HEK293 (cell line): ENCODE measurements around the gene ACP3.

Experiments used
- CTCF ChIA-PET: fragments of 350-600 bp; formaldehyde crosslinking; extraction: SDS; loops from one replicate; lab custom pipeline; 2021; ENCODE audit warnings: antibody characterized with exemption; lab: Yijun Ruan, JAX
- POLR2A ChIA-PET: fragments of 300-600 bp; formaldehyde crosslinking; extraction: SDS; loops from one replicate; lab custom pipeline; 2020; ENCODE audit warnings: antibody characterized with exemption, inconsistent platforms; lab: Yijun Ruan, JAX
- H3K27ac ChIP-seq: fragments of 200-500 bp; sonication (Bioruptor generic); 2 replicates; pipeline ENCODE4 v1.5.1; 2014; ENCODE audit warnings: low read depth, low read length, control low read depth, inconsistent platforms; ENCODE audit errors: extremely low read depth
- H3K36me3 ChIP-seq, 2 experiments: fragments of 200-500 bp in 1 of 2; sonication (Bioruptor generic) in 1 of 2; 1 replicate in 1 of 2; 2 replicates in 1 of 2; pipeline ENCODE4 v1.5.1; 2014 to 2017; ENCODE audit warnings: inconsistent platforms in 2 of 2, low read length in 2 of 2; ENCODE audit not compliant: control insufficient read depth in 2 of 2, insufficient read depth in 1 of 2
- H3K4me1 ChIP-seq: fragments of 200-500 bp; sonication (Bioruptor generic); 2 replicates; pipeline ENCODE4 v1.5.1; 2014; ENCODE audit warnings: mild to moderate bottlenecking, low read length, inconsistent platforms; ENCODE audit not compliant: control insufficient read depth, insufficient read depth
- H3K4me3 ChIP-seq: 2 replicates; pipeline ENCODE4 v1.5.1; 2011; ENCODE audit warnings: low read depth, mild to moderate bottlenecking, control low read depth, low read length, moderate library complexity
- H3K9me3 ChIP-seq: fragments of 200-500 bp; sonication (Bioruptor generic); 2 replicates; pipeline ENCODE4 v1.5.1; 2014; ENCODE audit warnings: low read depth, low read length, inconsistent platforms; ENCODE audit not compliant: control insufficient read depth, insufficient read depth
- FEZF1 ChIP-seq: fragments of 450-650 bp; formaldehyde crosslinking; IDR thresholded peaks from 2 replicates; pipeline ENCODE4 v1.5.1; 2016; ENCODE audit warnings: missing biosample characterization, missing genetic modification characterization
- GLI2 ChIP-seq: fragments of 450-650 bp; formaldehyde crosslinking; IDR thresholded peaks from 2 replicates; pipeline ENCODE4; 2017; ENCODE audit warnings: missing biosample characterization, missing genetic modification characterization, low read depth, borderline replicate concordance
- HOXD13 ChIP-seq: sonication (generic); formaldehyde crosslinking; IDR thresholded peaks from 2 replicates; pipeline ENCODE4 v1.8.0; 2022; ENCODE audit warnings: missing genetic modification reagents, borderline replicate concordance
- ZBTB1 ChIP-seq: fragments of 450-650 bp; formaldehyde crosslinking; IDR thresholded peaks from 2 replicates; pipeline ENCODE4 v1.5.1; 2016; ENCODE audit warnings: missing biosample characterization, missing genetic modification characterization
- ZBTB6 ChIP-seq: fragments of 450-650 bp; formaldehyde crosslinking; IDR thresholded peaks from 2 replicates; pipeline ENCODE4 v1.5.1; 2017; ENCODE audit warnings: missing biosample characterization, missing genetic modification characterization
- ZFHX2 ChIP-seq: fragments of 450-650 bp; formaldehyde crosslinking; conservative IDR thresholded peaks from 2 replicates; pipeline ENCODE4 v1.5.1; 2016; ENCODE audit warnings: missing biosample characterization, missing genetic modification characterization
- ZIC2 ChIP-seq: fragments of 450-650 bp; formaldehyde crosslinking; IDR thresholded peaks from 2 replicates; pipeline ENCODE4 v1.5.1; 2016; ENCODE audit warnings: missing biosample characterization, missing genetic modification characterization
- ZNF121 ChIP-seq: fragments of 450-650 bp; formaldehyde crosslinking; IDR thresholded peaks from 2 replicates; pipeline ENCODE4 v1.5.1; 2016; ENCODE audit warnings: missing biosample characterization, missing genetic modification characterization
- ZNF16 ChIP-seq: fragments of 450-650 bp; formaldehyde crosslinking; IDR thresholded peaks from 2 replicates; pipeline ENCODE4 v1.5.1; 2016; ENCODE audit warnings: low read depth, missing biosample characterization, missing genetic modification characterization
- ZNF175 ChIP-seq: fragments of 450-650 bp; formaldehyde crosslinking; IDR thresholded peaks from 2 replicates; pipeline ENCODE4 v1.5.1; 2016; ENCODE audit warnings: missing biosample characterization, missing genetic modification characterization
- ZNF24 ChIP-seq: fragments of 450-650 bp; formaldehyde crosslinking; IDR thresholded peaks from 2 replicates; pipeline ENCODE4 v1.5.1; 2016; ENCODE audit warnings: missing biosample characterization, missing genetic modification characterization
- ZNF266 ChIP-seq: fragments of 450-650 bp; formaldehyde crosslinking; IDR thresholded peaks from 2 replicates; pipeline ENCODE4 v1.5.1; 2016; ENCODE audit warnings: missing biosample characterization, missing genetic modification characterization, low read depth
- ZNF302 ChIP-seq: fragments of 450-650 bp; formaldehyde crosslinking; IDR thresholded peaks from 2 replicates; pipeline ENCODE4 v1.5.1; 2016; ENCODE audit warnings: missing biosample characterization, missing genetic modification characterization, low read depth
- ZNF335 ChIP-seq: fragments of 450-650 bp; formaldehyde crosslinking; conservative IDR thresholded peaks from 2 replicates; pipeline ENCODE4 v1.5.1; 2016; ENCODE audit warnings: missing biosample characterization, missing genetic modification characterization
- ZNF37A ChIP-seq: fragments of 450-650 bp; IDR thresholded peaks from 2 replicates; pipeline ENCODE4 v1.5.1; 2018; ENCODE audit warnings: missing biosample characterization, missing genetic modification characterization
- ZNF423 ChIP-seq: fragments of 450-650 bp; formaldehyde crosslinking; IDR thresholded peaks from 2 replicates; pipeline ENCODE4 v1.5.1; 2016; ENCODE audit warnings: missing biosample characterization, missing genetic modification characterization
- ZNF501 ChIP-seq: fragments of 450-650 bp; formaldehyde crosslinking; IDR thresholded peaks from 2 replicates; pipeline ENCODE4 v1.5.1; 2016; ENCODE audit warnings: missing biosample characterization, missing genetic modification characterization
- ZNF560 ChIP-seq: fragments of 450-650 bp; formaldehyde crosslinking; IDR thresholded peaks from 2 replicates; pipeline ENCODE4 v1.5.1; 2017; ENCODE audit warnings: missing biosample characterization, missing genetic modification characterization, borderline replicate concordance
- ZNF561 ChIP-seq: fragments of 450-650 bp; IDR thresholded peaks from 2 replicates; pipeline ENCODE4 v1.5.1; 2018; ENCODE audit warnings: missing biosample characterization, missing genetic modification characterization, borderline replicate concordance
- ZNF621 ChIP-seq: fragments of 450-650 bp; formaldehyde crosslinking; IDR thresholded peaks from 2 replicates; pipeline ENCODE4 v1.5.1; 2017; ENCODE audit warnings: missing biosample characterization, missing genetic modification characterization
- ZNF76 ChIP-seq: fragments of 450-650 bp; formaldehyde crosslinking; IDR thresholded peaks from 2 replicates; pipeline ENCODE4; 2016; ENCODE audit warnings: low read depth, missing biosample characterization, missing genetic modification characterization, borderline replicate concordance
- ZNF785 ChIP-seq: fragments of 450-650 bp; formaldehyde crosslinking; IDR thresholded peaks from 2 replicates; pipeline ENCODE4 v1.5.1; 2016; ENCODE audit warnings: missing biosample characterization, missing genetic modification characterization
- TF ChIP-seq, protein P1 (sequence below): fragments of 450-650 bp; formaldehyde crosslinking; IDR thresholded peaks from 2 replicates; pipeline ENCODE4 v1.5.1; 2017; ENCODE audit warnings: missing biosample characterization, missing genetic modification characterization
- TF ChIP-seq, protein P2 (sequence below): fragments of 450-650 bp; formaldehyde crosslinking; IDR thresholded peaks from 2 replicates; pipeline ENCODE4 v1.5.1; 2016; ENCODE audit warnings: missing biosample characterization, missing genetic modification characterization

ACP3 gene

DNA sequence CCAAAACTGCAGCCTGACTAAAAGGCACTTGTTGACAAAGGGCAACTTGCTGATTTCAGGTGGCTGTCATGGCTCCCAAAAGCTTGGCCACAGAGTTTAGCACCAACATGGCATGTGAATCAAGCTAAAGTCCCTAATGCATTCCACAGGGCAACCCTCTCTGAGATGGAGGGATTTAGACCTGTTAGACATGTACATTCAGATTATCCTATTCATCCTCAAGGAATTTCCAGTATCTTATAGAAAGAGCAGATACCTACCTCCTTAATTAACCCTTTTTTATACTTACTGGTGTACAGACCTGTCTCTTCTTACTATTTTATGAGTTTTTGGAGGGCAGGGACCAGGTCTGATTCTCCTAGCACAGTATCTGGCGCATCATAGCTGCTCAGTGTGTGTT lies 31.3 kb downstream of the ACP3 start:
- Histone ChIP-seq H3K27ac (no peak overlapping the region), H3K36me3 (no peaks in the 10 kb centered on the region), H3K4me1 (no peaks in the 10 kb centered on the region), H3K4me3 (no peak overlapping the region), H3K9me3 (no peaks in the 10 kb centered on the region)
- POLR2A ChIA-PET, result no interaction called here
- TF ChIP-seq ZNF37A (tag by site-specific recombination) (no peak), ZFHX2 (no peak), ZNF621 (tag by site-specific recombination) (no peak), FEZF1 (tag by site-specific recombination) (no peak), ZNF560 (tag by site-specific recombination) (no peak), ZBTB1 (tag by site-specific recombination) (no peak), ZNF501 (no peak), ZNF175 (tag by site-specific recombination) (no peak), ZNF335 (tag by site-specific recombination) (no peak), HOXD13 (CRISPR knock-in tag) (no peak), ZNF266 (tag by site-specific recombination) (no peak), ZBTB6 (tag by site-specific recombination) (no peak)
- CTCF ChIA-PET, result interaction anchor here (1.0 to 10.6 kb wide), 3 partner anchors 50 to 91 kb away, joined by 3 to 136 read pairs (median 15); no protein-coding TSS in a partner anchor

GRCh38 chr3:132350814-132351213 lies 33.6 kb downstream of the ACP3 start:
- H3K4me1 ChIP-seq, result no peaks in the 10 kb centered on the region
- H3K9me3 ChIP-seq, result no peaks in the 10 kb centered on the region
- ChIA-PET POLR2A (no interaction called here), CTCF (interaction anchor here (0.6 to 10.6 kb wide), 4 partner anchors 41 to 312 kb away, joined by 3 to 136 read pairs (median 4); no protein-coding TSS in a partner anchor)
- H3K36me3 ChIP-seq, result no peaks in the 10 kb centered on the region
- TF ChIP-seq ZNF561 (tag by site-specific recombination) (no peak), ZIC2 (tag by site-specific recombination) (no peak), ZNF121 (tag by site-specific recombination) (no peak), ZNF266 (tag by site-specific recombination) (no peak), ZNF302 (tag by site-specific recombination) (no peak), ZNF24 (no peak), GLI2 (no peak), ZNF785 (tag by site-specific recombination) (no peak), ZNF423 (tag by site-specific recombination) (no peak), ZNF335 (tag by site-specific recombination) (no peak), ZNF16 (tag by site-specific recombination) (no peak), ZNF76 (tag by site-specific recombination) (no peak), ZNF501 (no peak)
- TF ChIP-seq, protein P1, sequence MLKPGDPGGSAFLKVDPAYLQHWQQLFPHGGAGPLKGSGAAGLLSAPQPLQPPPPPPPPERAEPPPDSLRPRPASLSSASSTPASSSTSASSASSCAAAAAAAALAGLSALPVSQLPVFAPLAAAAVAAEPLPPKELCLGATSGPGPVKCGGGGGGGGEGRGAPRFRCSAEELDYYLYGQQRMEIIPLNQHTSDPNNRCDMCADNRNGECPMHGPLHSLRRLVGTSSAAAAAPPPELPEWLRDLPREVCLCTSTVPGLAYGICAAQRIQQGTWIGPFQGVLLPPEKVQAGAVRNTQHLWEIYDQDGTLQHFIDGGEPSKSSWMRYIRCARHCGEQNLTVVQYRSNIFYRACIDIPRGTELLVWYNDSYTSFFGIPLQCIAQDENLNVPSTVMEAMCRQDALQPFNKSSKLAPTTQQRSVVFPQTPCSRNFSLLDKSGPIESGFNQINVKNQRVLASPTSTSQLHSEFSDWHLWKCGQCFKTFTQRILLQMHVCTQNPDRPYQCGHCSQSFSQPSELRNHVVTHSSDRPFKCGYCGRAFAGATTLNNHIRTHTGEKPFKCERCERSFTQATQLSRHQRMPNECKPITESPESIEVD, result no peak
- TF ChIP-seq, protein P2, sequence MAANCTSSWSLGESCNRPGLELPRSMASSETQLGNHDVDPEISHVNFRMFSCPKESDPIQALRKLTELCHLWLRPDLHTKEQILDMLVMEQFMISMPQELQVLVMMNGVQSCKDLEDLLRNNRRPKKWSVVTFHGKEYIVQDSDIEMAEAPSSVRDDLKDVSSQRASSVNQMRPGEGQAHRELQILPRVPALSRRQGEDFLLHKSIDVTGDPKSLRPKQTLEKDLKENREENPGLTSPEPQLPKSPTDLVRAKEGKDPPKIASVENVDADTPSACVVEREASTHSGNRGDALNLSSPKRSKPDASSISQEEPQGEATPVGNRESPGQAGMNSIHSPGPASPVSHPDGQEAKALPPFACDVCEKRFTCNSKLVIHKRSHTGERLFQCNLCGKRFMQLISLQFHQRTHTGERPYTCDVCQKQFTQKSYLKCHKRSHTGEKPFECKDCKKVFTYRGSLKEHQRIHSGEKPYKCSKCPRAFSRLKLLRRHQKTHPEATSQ (tag by site-specific recombination), result no peak
- H3K27ac ChIP-seq, result no peak overlapping the region
- H3K4me3 ChIP-seq, result no peak overlapping the region
